ENCODE measurements around the gene AGXT. TPM values are rescaled to one million over a fixed set of nuclear protein-coding genes. Genes with fewer than 3 reads are reported as not detected.

AGXT gene
- not detected for total RNA-seq
- long read RNA-seq = 0 reads

GRCh38 chr2:240868286-240869108, at the start of gene AGXT:
Gene AGXT, plus strand, starts transcription at chr2:240868824. Its CDS starts 42 bp downstream, at chr2:240868866.
- Histone ChIP-seq H3K4me3 (no peak within 1 kb of the TSS), H3K9me3 (replicated peaks) (no peaks in the 10 kb centered on the region), H3K27me3 (ENCODE audit: low read depth) (peaks cover 20% of the 10 kb centered on the region), H3K4me1 (no peaks in the 10 kb centered on the region), H3K36me3 (no peaks in the 10 kb centered on the region), H3K27ac (replicated peaks) (no peak within 1 kb of the TSS)
- intact Hi-C loops (cut with micrococcal nuclease) = no loop called here
- no peak for TF ChIP-seq CTCF (IDR thresholded peaks at IDR 0.05; ENCODE audit: borderline replicate concordance)
- DNase-seq = no peak

GRCh38 chr2:240819126-240819857, 49.3 kb upstream of the AGXT start:
- TF ChIP-seq CTCF (IDR thresholded peaks at IDR 0.05; ENCODE audit: borderline replicate concordance) = no peak
- Histone ChIP-seq H3K36me3 (no peaks in the 10 kb centered on the region), H3K27me3 (ENCODE audit: low read depth) (peaks cover 96% of the 10 kb centered on the region), H3K4me1 (peaks cover 25% of the 10 kb centered on the region), H3K9me3 (replicated peaks) (peaks cover 19% of the 10 kb centered on the region), H3K4me3 (peak overlapping the region; percentile 56), H3K27ac (replicated peaks) (no peak overlapping the region)
- intact Hi-C loops (cut with micrococcal nuclease) = no loop called here
- peak; percentile 10 for DNase-seq

GRCh38 chr2:240819858-240820606, 48.6 kb upstream of the AGXT start, which contains the start of gene KIF1A:
Gene KIF1A, minus strand, starts transcription at chr2:240820219. Its CDS starts 22,467 bp downstream, at chr2:240797752.
- intact Hi-C loops (cut with micrococcal nuclease) = no loop called here
- Histone ChIP-seq H3K36me3 (no peaks in the 10 kb centered on the region), H3K27me3 (ENCODE audit: low read depth) (peaks cover 96% of the 10 kb centered on the region), H3K27ac (replicated peaks) (no peak within 1 kb of the TSS), H3K4me3 (peak within 1 kb of the TSS; percentile 56), H3K4me1 (peaks cover 25% of the 10 kb centered on the region), H3K9me3 (replicated peaks) (peaks cover 11% of the 10 kb centered on the region)
- TF ChIP-seq CTCF (IDR thresholded peaks at IDR 0.05; ENCODE audit: borderline replicate concordance) = no peak
- DNase-seq = peak; percentile 11

- TF ChIP-seq CTCF (IDR thresholded peaks at IDR 0.05; ENCODE audit: borderline replicate concordance) = no peak
- no peak overlapping the region for H3K27ac ChIP-seq (replicated peaks)
- H3K9me3 ChIP-seq (replicated peaks) = peaks cover 10% of the 10 kb centered on the region
- DNase-seq = peak; percentile 9
- peaks cover 96% of the 10 kb centered on the region for H3K27me3 ChIP-seq (ENCODE audit: low read depth)
- intact Hi-C loops (cut with micrococcal nuclease) = no loop called here
- no peaks in the 10 kb centered on the region for H3K36me3 ChIP-seq
- peak overlapping the region; percentile 56 for H3K4me3 ChIP-seq
- peaks cover 25% of the 10 kb centered on the region for H3K4me1 ChIP-seq
These were observed 47.8 kb upstream of the AGXT start for GRCh38 chr2:240820607-240821428.
